GM21381 (cell line): ENCODE results near the gene RACK1.
A peak's percentile ranks its signal among the peaks of the same experiment; 100 is the strongest.

Source experiments
- ATAC-seq: cut with Tn5 transposase; IDR thresholded peaks from one replicate; pipeline ENCODE4 v1.9.1; 2021; ENCODE audit warnings: mild to moderate bottlenecking, moderate library complexity; ENCODE audit not compliant: unreplicated experiment

RACK1 gene

GRCh38 chr5:181259974-181260719 is 16.4 kb upstream of the RACK1 start:
- ATAC-seq = no peak

GRCh38 chr5:181259283-181259682 is 15.6 kb upstream of the RACK1 start:
- ATAC-seq = no peak

- no peak for ATAC-seq
These were observed 14.9 kb upstream of the RACK1 start for GRCh38 chr5:181258576-181258975.

GRCh38 chr5:181255836-181256578 is 12.3 kb upstream of the RACK1 start:
- ATAC-seq = no peak

GRCh38 chr5:181255276-181255675 is 11.6 kb upstream of the RACK1 start:
- ATAC-seq = no peak

- no peak for ATAC-seq
These were observed 4.6 kb upstream of the RACK1 start for GRCh38 chr5:181248277-181248676.

- peak; percentile 40 for ATAC-seq
These were observed 2.8 kb upstream of the RACK1 start for GRCh38 chr5:181246276-181247049.

- peak; percentile 0 for ATAC-seq
These were observed 1.9 kb upstream of the RACK1 start for GRCh38 chr5:181245427-181246275.

GRCh38 chr5:181243018-181243563 is 615 bp downstream of the RACK1 start:
- ATAC-seq = peak; percentile 1

GRCh38 chr5:181242031-181242451 is 1.7 kb downstream of the RACK1 start:
- ATAC-seq = no peak

GRCh38 chr5:181241393-181241975 is 2.2 kb downstream of the RACK1 start:
- ATAC-seq = no peak

GRCh38 chr5:181239062-181239663 is 4.5 kb downstream of the RACK1 start:
- no peak for ATAC-seq

GRCh38 chr5:181237729-181238385 is 5.8 kb downstream of the RACK1 start:
- ATAC-seq = no peak

GRCh38 chr5:181236954-181237641 is 6.6 kb downstream of the RACK1 start:
- no peak for ATAC-seq

- ATAC-seq = no peak
These were observed 7.2 kb downstream of the RACK1 start for GRCh38 chr5:181236471-181236870.

- no peak for ATAC-seq
These were observed 7.9 kb downstream of the RACK1 start for GRCh38 chr5:181235689-181236366.

- ATAC-seq = no peak
These were observed 8.4 kb downstream of the RACK1 start for GRCh38 chr5:181235323-181235688.
